Neural progenitor cell (in vitro differentiated cells): ENCODE results near the gene FBXW7.

Experiments used
- EZH2 ChIP-seq: fragments of 200-600 bp; sonication (generic); IDR thresholded peaks from 2 replicates; pipeline ENCODE4 v1.6.1; 2017; ENCODE audit warnings: antibody characterized with exemption, mild to moderate bottlenecking, moderate library complexity
- TF ChIP-seq, protein P1 (sequence below): fragments of 200-600 bp; sonication (generic); IDR thresholded peaks from 2 replicates; pipeline ENCODE4 v1.5.1; 2017; ENCODE audit warnings: antibody characterized with exemption, mild to moderate bottlenecking

DNA sequence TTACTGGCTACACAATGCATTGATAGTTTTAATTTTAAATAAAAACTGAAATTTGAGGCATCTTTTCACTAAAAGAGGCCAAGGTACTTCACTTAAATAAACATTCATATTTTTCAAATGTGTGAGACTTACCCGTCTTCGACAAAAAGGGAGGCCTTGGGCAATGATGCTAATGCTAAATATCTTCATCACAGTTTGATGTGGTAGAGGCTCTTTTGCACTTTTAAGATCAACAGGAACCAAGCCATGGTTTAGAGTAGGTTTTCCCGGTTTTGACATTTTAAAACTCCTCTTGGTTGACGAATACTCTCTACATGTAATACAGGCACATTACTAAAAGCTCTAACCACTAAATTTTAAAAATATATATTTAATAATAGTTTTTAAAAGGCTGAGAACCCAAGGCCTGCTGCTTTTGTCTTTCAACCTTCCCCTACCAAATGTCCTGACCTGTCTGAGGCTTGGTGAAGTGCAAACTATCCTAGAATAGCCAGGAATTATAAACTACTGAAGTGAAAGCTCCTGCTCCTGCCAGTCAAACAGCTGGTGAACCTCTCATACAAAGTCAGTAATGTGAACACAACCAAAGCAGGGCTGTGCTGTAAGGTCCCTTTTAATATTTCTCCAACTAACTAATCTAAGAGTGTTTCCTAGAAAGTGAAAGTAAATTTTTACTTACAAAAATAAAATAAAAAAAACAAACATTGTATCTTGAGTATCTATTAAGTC is 153.7 kb downstream of the FBXW7 start:
- TF ChIP-seq, protein P1, sequence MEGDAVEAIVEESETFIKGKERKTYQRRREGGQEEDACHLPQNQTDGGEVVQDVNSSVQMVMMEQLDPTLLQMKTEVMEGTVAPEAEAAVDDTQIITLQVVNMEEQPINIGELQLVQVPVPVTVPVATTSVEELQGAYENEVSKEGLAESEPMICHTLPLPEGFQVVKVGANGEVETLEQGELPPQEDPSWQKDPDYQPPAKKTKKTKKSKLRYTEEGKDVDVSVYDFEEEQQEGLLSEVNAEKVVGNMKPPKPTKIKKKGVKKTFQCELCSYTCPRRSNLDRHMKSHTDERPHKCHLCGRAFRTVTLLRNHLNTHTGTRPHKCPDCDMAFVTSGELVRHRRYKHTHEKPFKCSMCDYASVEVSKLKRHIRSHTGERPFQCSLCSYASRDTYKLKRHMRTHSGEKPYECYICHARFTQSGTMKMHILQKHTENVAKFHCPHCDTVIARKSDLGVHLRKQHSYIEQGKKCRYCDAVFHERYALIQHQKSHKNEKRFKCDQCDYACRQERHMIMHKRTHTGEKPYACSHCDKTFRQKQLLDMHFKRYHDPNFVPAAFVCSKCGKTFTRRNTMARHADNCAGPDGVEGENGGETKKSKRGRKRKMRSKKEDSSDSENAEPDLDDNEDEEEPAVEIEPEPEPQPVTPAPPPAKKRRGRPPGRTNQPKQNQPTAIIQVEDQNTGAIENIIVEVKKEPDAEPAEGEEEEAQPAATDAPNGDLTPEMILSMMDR: no peak
- no peak for TF ChIP-seq EZH2
